ENCODE data around the gene NR4A3.

Gene NR4A3

DNA sequence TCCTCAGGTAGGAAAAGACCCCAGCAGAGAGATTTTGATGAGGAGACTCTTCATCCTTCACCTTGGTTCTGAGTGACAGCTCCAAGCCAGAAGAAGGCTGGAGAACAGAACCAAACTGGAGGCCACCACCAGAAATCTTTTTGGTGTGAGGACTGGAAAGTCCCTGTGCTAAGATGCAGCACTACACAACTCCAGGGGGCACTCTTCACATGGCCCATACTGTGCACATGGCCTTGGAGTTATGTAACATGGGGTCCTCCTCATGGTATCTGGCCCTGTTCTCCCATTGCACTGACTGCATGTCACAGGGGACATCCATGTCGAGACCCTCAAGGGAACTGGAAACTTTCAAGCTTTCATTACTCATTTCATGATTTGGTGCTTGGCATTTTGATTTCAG is 67.4 kb downstream of the NR4A3 start:
- no peak for DNase-seq

DNA sequence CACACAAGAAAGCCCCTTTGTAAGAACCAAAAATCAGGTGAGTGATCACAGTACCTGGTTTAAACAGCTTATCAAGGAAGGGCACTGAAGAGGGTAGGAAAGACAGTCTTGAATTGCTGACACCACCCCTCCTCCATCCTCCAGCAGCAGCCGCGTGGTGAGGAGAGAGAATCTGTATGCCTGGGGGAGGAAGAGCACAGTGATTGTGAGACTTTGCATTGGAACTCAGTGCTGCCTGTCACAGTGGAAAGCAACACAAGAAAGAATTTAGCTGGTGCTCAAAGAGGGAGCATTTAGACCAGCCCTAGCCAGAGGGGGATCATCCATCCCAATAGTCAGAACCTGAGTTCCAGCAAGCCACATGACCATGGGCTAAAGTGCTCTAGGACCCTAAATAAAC is 73.1 kb downstream of the NR4A3 start:
- DNase-seq: no peak

DNA sequence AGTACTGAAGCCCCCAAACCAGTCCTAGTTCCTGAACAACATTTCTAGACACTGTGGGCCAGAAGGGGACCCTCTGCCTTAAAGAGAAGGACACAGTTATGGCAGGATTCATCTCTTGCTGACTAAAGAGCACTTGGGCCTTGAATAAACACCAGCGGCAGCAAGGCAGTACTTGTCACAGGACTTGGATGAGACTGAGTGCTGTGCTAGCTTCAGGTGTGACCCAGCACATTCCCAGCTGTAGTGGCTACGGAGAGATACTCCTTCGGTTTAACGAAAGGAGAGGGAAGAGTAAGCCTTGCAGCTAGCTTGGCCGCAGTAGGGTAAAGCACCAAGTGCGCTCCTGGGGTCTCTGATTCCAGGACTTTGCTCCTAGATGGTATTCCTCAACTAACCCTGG is 73.8 kb downstream of the NR4A3 start:
- DNase-seq: no peak

DNA sequence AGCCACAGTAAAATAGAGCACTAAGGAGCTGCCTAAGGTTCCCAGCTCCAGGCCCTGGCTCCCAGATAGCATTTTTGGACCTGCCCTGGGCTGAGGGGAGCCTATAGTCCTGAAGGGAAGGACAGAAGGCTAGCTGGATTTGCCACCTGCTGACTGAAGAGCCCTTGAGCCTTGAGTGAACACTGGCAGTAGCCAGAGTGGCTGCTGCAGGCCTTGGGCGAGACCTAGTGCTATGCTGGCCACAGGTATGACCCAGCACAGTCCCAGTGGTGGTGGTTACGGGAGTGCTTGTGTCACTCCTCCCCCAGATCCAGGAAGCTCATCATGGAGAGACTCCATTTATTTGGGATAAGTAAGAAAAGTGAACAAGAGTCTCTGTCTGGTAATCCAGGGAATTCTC is 74.4 kb downstream of the NR4A3 start:
- no peak for DNase-seq

DNA sequence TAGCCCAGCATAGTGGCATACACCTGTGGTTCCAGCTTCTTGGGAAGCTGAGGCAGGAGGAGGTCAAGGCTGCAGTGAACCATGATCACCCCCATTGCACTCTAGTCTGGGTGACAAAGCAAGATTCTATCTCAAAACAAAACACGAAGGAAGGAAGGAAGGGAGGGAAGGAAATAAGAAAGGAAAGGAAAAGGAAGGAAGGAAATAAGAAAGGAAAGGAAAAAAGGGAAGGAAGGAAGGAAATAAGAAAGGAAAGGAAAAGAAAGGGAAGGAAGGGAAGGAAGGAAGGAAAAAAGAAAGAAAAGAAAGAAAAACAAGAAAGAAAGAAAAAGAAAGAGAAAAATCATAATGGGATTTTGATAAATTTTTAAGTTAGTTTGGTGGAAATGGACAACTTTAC is 81.7 kb downstream of the NR4A3 start:
- no peak for DNase-seq

DNA sequence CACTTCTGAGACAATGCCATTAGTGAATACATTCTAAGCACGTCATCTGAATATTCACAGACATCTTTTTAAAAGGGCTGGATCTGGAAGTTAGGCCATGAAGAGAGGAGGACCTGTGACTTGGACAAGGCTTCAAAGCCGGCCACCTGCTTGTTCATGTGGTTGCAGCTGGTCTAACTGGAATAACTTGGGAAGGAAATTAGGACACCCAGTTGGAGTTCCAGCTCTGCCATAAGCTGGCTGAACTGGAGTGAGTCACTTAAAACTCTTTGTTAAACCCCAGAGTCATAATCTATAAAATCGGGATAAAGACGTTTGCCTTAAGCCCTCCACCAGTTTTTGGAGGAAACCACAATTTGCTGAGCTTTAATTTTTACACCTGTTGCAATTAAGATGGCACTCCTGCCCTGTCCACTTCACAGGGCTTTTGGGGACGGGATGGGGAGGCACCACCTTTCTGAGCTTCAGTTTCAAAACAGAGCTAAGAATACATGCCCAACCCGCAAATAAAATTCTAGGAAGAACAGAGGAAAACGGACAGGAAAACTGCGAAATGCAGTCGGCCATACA is 84.2 kb downstream of the NR4A3 start:
- DNase-seq: no peak

DNA sequence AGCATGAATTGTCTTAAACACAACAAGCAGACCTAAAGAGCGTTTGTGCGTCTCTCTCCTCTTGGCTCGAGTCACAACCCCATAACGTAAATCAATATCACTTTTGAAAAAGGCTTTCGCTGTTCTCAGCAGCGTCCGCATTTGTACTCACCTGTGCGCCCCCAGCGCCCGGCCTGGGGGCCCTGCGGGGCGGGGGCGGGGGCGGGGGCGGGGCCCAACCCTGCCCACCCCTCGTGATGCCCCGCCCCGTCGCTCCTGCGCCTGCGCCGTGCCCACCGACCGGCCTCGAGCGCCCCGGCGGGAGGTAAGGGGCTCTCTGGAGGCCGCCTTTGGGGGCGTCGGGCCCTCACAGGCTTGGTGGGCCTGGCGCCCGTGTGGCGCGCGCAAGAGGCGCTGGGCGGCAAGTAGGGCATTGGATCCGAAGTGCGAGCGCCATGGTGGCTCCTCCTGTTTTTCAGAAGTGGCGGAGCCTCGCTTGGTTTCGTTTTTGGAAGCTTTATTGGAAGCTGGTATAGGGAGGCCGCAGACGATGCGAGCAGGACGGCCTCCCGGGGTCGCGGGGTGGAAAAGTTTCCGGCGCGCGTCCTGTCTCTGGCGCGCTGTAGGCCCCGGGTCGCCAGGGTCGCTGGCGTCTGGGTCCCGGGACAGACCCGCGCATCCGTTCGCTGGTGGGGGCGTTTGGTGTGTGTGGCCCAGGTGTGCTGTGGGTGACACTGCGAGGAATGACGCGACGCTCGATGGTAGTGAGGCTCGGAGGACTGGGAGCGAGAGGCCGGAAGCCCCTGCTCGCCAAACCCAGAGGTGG is 84.9 kb downstream of the NR4A3 start, which contains the start of gene STX17:
Gene STX17 (plus strand): TSS at position 252 of the 805 bp plus-strand sequence. CDS start 8,586 bp downstream, outside the sequence.
- peak; percentile 81 for DNase-seq

DNA sequence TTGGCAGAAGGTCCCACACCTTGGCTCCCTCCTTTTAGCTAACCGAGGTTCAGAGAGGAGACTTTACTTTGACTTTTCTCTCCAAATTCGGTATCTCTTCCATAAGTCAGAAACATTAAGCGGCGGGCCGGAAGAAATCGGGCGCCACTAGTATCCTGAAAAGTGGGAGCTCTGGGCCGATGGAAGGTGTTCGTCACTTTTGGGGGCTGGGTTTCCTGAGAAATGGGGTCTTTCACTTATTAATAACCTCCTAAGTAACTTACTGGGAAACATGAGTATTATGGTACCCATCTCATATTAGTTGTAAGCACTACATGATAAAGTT is 85.5 kb downstream of the NR4A3 start:
- DNase-seq: no peak

DNA sequence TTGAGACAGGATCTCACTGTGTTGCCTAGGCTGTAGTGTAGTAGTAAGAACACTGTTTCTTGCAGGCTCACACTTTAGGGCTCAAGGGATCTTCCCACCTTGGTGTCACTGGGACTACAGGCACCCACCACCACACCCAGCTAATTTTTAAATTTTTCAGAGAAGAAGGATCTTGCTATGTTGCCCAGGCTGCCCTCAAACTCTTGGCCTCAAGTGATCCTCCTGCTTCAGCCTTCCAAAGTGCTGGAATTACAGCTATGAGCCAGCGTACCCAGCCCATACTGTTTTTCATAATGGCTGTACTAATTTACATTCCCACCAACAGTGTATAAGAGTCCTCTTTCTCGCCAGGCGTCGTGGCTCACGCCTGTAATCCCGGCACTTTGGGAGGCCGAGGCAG is 89.9 kb downstream of the NR4A3 start:
- DNase-seq: no peak
